ENCODE measurements around the gene FHAD1.
"Not testable (repeated sequence)": the region's sequence is repeated elsewhere in the genome, so short reads cannot be mapped to it uniquely, and the experiment has no call there.

- not testable (repeated sequence) for TF ChIP-seq CTCF, POLR2AphosphoS5, POLR2A, EP300 (IDR thresholded peaks at IDR 0.05)
These were observed 51.0 kb downstream of the FHAD1 start for GRCh38 chr1:15297975-15298374.

All from upper lobe of left lung (tissue), 4 donors.